Stimulated activated CD8-positive, alpha-beta memory T cell treated with anti-CD3 and anti-CD28 coated beads, Interleukin-7, amount 100 ng/mL, for 4 hours (primary cell): ENCODE data around the gene PRR29.
A peak's percentile ranks its signal among the peaks of the same experiment; 100 is the strongest.

Source experiments
- DNase-seq, 2 donors: peaks; one replicate each; pipeline ENCODE4 v3.0.0-alpha.2; 2020; ENCODE audit warnings: low read depth in 2 of 2

PRR29 gene

DNA sequence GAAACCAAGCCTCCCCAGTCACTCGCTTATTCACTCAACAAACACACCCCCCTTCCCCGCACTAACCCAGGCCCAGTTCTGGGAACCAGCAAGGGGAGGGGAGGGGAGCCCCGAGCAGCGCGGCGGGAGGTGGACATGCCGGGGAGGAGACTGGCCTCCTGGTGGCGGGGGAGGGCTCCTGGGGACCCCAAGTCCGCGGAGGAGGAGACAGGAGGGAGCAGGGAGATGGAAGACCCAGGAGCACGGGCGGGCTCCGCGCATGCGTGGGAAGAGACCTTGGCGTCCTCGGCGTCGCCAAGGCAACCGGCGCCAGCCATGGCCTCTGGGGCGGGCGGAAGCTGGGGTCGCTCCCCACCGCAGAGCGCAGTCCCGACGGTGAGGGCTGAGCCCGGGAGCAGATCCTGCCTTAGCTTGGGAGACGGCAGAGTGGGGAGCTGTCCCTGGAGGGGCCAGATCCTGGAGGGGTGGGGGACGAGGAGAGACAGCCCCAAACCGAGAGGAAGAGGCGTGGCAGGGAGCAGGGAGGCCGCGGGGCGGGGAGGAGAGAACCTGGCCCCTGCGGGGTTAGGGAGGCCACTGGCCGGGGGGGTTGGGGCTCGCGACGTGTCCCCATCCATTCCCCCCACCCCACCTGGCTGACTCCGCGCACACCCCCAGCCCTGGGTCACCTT lies at the start of gene PRR29:
Gene PRR29 (plus strand): TSS at position 302 of the 671 bp plus-strand sequence. CDS start 14 bp downstream, at position 316.
- DNase-seq = peak in 1 of 2 donors; percentile 67

- no peak for DNase-seq
These were observed 49.6 kb upstream of the PRR29 start for GRCh38 chr17:63948521-63948920.

GRCh38 chr17:63949576-63950250 lies 48.4 kb upstream of the PRR29 start:
- DNase-seq = no peak

GRCh38 chr17:63950940-63951907 lies 46.9 kb upstream of the PRR29 start:
- DNase-seq = no peak

DNA sequence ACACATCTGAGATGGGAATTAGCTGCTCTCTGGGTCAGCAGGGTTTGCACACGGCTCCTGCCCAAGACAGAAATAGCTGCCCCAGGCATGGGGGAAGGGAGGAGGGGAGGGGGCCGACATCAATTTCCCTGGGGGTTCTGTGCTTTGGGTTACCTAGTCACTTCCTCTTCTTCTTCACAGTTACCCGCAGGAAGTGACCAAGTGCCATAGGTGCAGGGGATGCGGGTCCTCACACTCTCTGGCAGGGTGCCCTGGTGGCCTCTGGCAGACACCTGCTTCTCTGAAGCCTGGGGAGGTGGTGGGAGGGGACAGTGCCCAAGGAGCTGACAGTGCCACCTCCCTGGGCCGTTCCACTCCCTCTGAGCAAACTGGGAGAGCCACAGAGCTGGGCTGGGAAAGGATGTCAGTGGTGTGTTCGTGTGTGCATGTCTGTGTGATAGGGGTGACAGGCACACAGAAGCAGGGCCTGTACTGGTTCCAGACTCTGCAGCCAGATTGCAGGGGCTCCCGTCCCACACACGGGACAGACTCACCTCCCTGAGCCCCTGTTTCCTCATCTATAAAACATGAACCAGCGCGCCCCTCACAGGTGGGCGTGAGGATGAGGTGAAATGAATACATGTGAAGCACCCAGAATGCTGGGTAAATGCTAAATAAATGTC lies 43.6 kb upstream of the PRR29 start:
- peak in 1 of 2 donors; percentile 12 for DNase-seq

DNA sequence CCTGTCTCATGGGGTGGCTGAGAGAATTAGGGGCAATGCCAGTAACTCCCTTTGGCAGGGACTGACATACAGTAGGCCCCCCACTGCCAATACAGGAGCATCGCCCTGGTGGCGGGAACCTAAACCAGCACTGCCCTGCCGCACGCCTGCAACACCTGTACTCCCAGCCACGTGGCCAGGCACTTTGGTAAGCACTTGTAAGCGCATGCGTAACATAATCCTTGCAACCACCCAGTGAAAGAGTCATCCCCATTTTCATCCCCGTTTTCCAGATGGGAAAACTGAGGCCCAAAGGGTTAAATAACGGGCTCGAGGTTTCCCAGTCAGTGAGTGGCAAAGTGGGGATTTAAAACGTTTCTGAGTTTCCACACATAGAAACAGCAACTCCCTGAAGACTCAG lies 42.9 kb upstream of the PRR29 start:
- no peak for DNase-seq

DNA sequence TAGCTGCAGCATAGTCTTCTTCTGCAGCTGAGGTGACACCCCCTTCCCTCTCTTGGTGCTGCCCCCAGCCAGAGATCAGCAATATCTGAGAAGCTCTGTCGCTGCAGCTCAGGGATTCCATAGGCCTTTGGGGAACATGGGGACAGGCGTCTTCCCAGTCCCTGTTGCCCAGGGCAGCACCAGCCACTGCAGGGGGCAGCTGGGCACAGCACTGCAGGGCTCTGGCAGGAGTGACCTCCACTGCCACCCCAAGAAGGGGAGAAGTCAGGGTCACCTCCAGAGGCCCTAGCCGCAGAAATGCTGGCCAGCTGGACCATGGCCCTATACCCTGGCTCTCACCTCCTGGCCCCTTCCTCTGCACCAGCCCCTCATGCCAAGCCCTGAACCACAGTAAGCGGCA lies 42.4 kb upstream of the PRR29 start:
- DNase-seq = no peak

DNA sequence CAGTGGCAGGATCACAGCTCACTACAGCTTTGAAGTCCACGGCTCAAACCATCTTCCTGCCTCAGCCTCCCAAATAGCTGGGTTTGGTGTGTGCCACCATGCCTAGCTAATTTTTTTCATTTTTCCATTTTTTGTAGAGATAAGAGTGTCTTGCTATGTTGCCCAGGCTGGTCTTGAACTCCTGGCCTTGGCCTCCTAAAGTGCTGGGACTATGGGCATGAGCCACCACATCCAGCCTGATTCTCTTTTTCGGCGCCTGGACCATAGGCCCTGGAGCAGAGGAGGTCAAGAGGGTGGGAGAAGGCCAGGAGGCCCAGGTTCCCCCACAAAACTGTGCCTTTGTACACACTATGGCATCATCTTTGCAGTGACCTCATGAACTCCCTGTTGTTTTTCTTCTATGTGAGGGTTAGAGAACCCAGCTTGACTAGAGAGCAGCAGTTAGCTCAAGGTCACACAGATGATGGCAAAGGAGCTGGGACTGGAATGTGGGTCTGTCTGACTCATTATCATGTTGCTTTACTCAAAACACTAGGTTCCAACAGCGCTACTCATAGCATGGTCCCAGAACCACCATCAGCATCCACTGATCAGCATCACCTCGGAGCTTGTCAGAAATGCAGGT lies 41.7 kb upstream of the PRR29 start:
- no peak for DNase-seq

GRCh38 chr17:63960006-63960405 lies 38.1 kb upstream of the PRR29 start:
- no peak for DNase-seq

- no peak for DNase-seq
These were observed 37.7 kb upstream of the PRR29 start for GRCh38 chr17:63960430-63960829.

DNA sequence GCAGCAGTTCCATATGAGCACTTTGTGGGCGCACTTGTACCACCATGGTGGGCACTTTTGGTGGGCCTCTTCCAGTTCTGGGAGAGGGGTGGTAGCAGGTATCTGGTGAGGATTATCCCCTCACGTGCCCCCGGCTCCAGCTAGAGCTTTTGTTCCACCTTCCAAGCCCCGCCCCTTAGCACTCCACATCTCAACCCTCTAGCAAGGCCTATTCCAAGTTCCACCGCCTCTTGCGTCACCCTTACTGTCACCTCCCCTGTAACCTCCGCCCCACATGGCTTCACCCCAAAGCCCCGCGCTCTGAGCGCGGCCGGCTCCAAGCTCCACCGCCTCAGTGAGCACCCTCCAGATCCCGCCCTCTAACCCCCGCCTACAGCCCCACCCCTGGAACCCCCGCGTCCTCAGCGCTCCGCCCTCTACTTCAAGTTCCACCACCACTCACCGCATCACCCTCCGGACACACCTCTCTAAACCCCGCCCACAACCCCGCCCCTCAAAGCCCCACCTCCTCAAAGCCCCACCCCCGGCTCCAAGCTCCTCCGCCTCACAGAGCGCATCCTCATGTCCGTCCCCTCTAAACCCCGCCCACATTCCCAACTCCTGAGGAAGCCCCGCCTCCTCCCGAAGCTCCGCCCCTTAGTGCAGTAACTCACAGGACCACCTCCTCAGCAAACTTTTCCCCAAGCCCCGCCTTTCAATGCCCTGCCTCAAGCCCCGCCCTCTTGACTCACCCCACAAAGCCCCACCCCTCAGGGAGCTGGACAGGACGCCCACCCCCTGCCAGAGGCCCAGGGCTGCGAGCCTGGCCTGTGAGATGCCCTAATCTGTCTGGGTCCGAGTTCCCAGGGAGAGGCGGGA lies 36.6 kb upstream of the PRR29 start:
- DNase-seq = no peak

DNA sequence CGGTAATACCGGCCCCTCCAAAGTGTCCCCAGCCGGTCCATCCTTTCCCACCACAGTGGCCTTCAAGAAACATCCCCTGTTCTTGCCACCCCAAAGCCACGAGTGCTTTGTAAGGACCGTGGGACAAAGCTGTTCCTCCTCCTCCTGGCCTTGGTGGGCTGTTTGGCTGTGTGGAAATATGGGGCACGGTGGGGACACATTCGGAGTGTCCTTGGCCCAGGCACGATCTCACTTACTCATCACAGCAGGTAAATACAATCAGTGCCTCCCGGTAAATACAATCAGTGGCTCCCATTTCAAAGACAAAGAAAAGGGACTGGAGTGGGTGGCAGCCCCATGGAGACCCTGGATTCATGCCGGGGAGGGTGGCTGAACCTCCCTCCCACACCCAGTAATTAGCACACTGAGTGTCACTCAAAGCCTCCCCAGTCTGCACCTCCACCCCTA lies 35.8 kb upstream of the PRR29 start:
- DNase-seq = no peak

DNA sequence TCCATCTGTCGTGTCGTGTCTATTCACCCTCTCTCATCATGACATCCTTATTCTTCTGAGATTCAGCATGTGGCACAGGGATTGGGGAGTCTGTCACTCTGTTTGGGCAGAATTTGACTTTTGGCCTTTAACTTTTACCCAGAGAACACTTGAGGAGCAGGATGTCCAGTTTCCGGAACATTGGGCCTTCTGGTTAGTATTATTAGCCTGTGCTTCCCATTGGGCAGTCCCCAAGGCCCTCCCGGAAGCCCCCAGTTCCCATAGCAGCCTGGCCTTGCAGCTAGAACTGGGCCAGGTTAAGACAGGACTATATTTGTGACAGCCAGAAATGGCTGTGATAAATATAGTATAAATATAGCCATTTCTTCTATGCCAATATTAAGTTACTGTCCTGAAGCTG lies 35.0 kb upstream of the PRR29 start:
- no peak for DNase-seq

DNA sequence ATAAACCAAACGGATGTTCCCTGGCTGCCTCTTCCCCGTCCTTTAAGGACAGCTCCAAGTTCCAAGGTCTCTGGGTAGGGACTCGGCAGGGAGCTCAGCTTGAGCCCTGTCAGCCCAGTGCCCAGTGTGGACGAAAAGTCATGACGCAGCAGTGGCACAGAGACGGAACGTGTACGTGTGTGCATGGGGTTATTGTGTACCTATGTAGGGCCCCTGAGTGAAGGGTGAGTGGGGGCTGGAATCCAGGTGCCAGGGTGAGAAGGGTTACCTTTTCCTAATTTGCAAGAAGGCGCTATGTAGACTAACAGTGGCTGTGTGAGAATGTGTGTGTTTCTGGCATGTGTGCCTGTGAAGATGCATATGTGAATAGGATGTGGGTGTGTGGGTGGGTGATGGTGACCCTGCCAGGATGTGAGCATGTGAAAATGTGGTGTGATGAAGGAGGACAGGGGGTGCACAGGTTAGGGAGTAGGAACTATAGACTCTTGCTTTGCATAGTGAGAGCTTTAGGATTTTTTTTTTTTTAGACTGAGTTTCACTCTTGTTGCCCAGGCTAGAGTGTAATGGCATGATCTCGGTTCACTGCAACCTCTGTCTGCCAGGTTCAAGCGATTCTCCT lies 31.4 kb upstream of the PRR29 start:
- DNase-seq = no peak

DNA sequence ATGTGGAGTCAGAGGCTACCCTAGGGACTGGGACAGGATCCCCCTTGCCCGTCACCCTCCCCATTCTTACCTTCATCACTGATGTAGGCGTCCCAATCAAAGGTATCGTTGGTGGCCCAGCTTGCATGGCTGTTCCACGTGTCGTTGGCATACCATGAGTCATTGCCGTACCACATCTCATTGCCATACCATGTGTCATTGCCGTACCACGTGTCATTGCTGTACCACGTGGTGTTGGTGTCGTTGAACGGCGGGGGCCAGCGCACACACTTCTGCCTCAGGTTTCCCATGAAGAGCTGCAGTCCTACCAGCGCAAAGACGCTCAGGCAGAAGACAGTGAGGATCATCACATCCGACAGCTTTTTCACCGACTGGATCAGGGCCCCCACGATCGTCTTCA lies 30.2 kb upstream of the PRR29 start:
- DNase-seq = no peak

GRCh38 chr17:63969278-63969677 lies 28.9 kb upstream of the PRR29 start:
- no peak for DNase-seq

DNA sequence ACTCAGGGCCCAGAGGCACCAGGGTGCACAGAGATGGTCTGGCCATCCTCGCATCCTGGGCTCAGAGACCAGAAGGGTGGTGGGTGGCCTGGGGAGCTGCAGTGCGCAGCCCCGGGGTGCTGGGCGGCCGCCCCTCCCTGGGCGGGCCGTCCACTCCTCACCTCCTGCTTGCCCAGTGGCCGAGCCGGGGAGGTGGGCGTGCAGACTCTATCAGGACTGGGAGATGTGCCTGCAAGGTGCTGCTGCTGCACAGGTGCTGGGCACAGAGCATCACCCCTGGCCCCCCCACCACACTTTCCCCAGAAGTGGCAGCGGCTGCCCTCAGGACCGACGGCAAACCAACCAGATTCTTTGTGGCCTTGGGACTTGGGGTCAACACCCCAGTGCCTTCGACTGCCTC lies 25.4 kb upstream of the PRR29 start, which contains the start of gene SCN4A:
Gene SCN4A (minus strand): TSS at position 123 of the 400 bp plus-strand sequence. CDS start 77 bp downstream, at position 46.
- no peak for DNase-seq

GRCh38 chr17:63973247-63973646 lies 24.9 kb upstream of the PRR29 start:
- DNase-seq = no peak

DNA sequence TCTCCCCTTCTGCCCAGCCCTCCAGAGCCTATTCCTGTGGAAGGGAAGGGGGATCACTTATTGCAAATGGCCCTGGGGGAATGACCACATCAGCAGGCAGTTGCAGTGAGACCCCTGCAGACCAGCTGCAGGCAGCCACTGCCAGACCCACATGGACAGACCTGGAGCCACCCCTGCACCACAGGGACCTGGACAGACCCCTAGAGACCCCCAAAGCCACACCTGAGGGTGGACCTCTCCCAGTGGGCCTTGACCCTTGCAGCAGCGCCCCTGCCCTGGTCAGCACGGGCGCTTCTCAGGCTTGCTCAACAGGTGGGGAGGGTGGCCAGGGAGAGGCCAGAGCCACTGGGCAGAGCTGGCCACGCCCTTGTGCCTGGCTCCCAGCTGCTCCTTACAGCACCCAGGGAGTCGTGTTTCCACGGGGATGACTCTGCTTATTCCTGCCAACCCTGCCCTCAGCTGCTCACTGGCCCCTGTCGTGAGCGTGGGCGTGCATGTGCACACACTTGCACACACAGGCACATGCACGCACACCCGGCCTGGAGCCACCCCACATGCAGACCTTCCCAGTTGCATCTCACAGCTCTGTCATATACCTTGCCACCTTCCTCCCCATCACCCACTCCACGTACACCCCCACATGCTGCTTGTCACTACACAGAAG lies 24.1 kb upstream of the PRR29 start:
- no peak for DNase-seq
